Kidney epithelial cell (primary cell): ENCODE measurements around the gene TRPV2. TPM values are rescaled to one million over a fixed set of nuclear protein-coding genes. Genes with fewer than 3 reads are reported as not detected.

ENCODE experiments used
- DNase-seq: peaks from one replicate; pipeline ENCODE4 v3.0.0-alpha.2; 2010; ENCODE audit warnings: low read depth
- H3K27me3 ChIP-seq: 2 replicates; pipeline ENCODE4 v1.6.0; 2011; ENCODE audit warnings: low read length; ENCODE audit not compliant: control insufficient read depth, insufficient read depth
- H3K36me3 ChIP-seq: 2 replicates; pipeline ENCODE4 v1.5.1; 2011; ENCODE audit warnings: low read length; ENCODE audit not compliant: control insufficient read depth, insufficient read depth
- H3K4me3 ChIP-seq: 2 replicates; pipeline ENCODE4 v1.5.1; 2011; ENCODE audit warnings: low read depth, mild to moderate bottlenecking, control low read depth, low read length
- total RNA-seq: library from RNA; depleted of rRNA; stranded (reverse); fragments of >200 nt; gene quantifications from 2 replicates; pipeline ENCODE4 v1.2.3, GENCODE V29; 2015
- TF ChIP-seq, protein P1 (sequence below): IDR thresholded peaks from 2 replicates; pipeline ENCODE4 v1.5.1; 2011; ENCODE audit warnings: mild to moderate bottlenecking, moderate library complexity, low read length, control low read depth, inconsistent platforms; ENCODE audit not compliant: insufficient read depth, poor library complexity, severe bottlenecking

The TRPV2 gene
- total RNA-seq, 1 donor from 2014 or later: 3.8 TPM

DNA sequence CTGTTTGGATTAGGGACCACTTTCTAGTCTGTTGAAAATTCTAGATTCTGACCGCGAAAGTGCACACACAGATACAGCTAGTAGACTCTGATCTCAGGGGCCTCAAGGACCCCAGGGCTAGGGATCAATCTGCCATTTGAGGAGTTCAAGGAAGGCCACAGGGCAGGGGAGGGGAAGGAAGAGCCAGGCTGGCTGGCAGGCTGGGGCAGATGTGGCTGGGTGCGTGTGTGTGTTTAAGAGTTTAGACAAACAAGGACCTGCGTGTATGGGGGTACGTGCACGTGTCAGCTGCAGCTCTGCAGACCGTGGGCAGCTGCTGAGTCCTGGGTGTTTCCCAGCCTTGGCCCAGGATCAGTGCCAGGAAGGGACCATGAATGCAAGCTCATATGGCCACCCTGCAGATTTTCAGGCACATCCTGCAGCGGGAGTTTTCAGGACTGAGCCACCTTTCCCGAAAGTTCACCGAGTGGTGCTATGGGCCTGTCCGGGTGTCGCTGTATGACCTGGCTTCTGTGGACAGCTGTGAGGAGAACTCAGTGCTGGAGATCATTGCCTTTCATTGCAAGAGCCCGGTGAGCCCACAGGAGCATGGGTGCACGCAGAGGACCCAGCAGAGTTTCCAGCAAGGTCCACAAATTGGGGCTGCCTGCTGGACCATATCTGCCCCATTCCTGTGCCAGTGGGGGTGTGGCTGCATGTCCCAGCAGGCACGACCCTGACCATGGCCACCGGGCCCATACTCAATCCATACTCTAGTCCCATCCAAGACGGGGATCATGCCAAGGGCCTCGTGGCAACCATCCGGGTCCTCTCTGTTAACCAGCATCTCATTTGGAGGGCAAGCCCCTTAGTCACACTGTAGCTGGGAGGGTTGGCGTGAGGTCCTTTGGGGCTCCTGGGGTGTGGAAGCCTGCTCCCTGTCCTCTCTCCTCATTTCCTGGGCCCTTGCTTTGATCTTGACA, 10.6 kb downstream of the TRPV2 start:
- TF ChIP-seq, protein P1, sequence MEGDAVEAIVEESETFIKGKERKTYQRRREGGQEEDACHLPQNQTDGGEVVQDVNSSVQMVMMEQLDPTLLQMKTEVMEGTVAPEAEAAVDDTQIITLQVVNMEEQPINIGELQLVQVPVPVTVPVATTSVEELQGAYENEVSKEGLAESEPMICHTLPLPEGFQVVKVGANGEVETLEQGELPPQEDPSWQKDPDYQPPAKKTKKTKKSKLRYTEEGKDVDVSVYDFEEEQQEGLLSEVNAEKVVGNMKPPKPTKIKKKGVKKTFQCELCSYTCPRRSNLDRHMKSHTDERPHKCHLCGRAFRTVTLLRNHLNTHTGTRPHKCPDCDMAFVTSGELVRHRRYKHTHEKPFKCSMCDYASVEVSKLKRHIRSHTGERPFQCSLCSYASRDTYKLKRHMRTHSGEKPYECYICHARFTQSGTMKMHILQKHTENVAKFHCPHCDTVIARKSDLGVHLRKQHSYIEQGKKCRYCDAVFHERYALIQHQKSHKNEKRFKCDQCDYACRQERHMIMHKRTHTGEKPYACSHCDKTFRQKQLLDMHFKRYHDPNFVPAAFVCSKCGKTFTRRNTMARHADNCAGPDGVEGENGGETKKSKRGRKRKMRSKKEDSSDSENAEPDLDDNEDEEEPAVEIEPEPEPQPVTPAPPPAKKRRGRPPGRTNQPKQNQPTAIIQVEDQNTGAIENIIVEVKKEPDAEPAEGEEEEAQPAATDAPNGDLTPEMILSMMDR: no peak
- no peak for DNase-seq
- Histone ChIP-seq H3K27me3 (peaks cover 3% of the 10 kb centered on the region), H3K36me3 (no peaks in the 10 kb centered on the region), H3K4me3 (no peak overlapping the region)

DNA sequence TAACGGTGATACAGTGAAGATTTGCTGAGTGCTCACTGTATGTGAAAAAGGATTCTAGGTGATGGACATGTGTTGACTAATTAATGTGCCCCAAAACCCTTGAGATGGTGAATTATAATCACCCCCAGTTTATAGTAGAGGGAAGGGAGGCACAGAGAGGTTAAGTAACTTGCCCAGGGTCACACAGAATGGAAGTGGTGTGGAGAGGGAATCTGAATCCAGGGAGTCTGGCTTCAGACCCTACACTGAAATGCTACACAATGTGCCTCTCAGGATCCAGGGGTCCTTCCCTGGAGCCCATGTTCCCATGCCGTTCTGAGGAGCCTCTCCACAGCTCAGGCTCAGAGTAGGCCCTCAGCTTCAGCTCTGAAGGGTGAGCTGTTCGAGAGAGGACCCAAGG, 11.6 kb downstream of the TRPV2 start:
- Histone ChIP-seq H3K27me3 (peaks cover 3% of the 10 kb centered on the region), H3K4me3 (no peak overlapping the region), H3K36me3 (no peaks in the 10 kb centered on the region)
- DNase-seq: no peak
- TF ChIP-seq, protein P1: no peak

DNA sequence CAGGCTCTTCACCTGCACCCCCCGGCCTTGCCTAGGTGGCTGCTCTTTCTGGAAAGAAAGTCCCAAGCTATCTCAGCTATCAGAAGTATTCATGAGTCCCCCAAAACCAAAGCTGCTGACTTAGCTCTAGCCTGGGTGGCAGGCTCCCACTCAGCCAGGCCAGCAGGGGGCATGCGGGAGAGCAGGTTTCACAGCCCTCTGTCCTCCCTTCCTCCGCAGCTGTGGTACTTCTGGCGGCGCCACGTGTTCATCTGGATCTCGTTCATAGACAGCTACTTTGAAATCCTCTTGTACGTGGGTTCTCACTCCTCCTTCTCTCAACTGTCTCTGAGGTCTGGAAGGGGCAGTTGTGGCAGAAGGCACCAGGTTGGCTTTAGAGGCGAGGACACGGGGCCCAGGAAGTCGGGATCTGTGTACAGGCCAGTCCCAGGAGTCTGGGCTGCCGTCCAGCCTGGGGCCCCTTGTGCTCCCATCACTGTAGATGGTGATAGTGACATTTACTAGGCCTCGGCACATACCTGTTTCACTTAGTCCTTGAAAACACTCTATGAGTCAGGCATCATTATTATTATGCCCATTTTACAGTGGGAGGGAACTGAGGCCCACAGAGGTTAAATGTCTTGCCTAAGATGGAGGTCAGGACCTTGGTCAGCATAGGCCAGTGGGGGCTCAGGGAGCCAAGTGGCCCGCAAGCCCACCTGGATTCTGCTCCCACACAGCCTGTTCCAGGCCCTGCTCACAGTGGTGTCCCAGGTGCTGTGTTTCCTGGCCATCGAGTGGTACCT, 12.9 kb downstream of the TRPV2 start:
- Histone ChIP-seq H3K27me3 (peaks cover 3% of the 10 kb centered on the region), H3K4me3 (no peak overlapping the region), H3K36me3 (no peaks in the 10 kb centered on the region)
- TF ChIP-seq, protein P1: peak; percentile 79
- no peak for DNase-seq

DNA sequence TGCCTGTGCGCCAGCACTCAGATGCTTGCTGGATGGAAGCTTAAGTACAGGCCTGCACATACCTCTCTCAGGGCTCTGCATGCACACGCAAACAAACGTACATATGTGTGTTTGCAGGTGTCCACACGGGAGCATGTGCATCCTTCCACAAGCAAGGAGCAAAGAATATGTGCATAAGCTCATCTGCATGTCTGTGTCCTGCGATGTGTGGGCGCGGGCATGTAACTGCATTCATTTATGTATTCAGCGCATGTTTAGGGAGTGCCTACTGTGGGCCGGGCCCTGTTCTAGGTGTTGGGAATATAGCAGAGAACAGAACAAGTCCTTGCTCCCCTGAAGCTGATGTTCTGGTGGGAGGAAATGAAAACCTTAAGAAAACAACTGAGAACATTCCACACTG, 13.7 kb downstream of the TRPV2 start:
- no peak overlapping the region for H3K4me3 ChIP-seq
- H3K36me3 ChIP-seq: no peaks in the 10 kb centered on the region
- TF ChIP-seq, protein P1: no peak

DNA sequence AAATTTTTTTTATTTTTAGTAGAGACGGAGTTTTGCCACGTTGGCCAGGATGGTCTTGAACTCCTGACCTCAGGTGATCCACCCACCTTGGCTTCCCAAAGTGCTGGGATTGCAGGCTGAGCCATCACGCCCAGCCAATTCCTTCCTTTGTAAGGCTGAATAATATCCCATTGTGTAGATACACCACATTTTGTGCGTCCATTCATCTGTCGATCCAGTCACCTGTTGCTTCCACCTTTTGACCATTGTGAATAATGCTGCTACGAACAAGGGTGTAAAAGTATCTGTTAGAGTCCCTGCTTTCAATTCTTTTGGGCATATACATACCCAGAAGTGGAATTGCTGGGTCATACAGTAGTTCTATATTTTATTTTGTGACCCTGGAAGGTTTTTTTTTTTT, 15.3 kb downstream of the TRPV2 start:
- no peak for DNase-seq
- no peaks in the 10 kb centered on the region for H3K36me3 ChIP-seq
- TF ChIP-seq, protein P1: no peak
- H3K4me3 ChIP-seq: no peak overlapping the region
- H3K27me3 ChIP-seq: peaks cover 3% of the 10 kb centered on the region

More for the DNA sequence above, 13.7 kb downstream of the TRPV2 start:
- H3K27me3 ChIP-seq: peaks cover 3% of the 10 kb centered on the region
- DNase-seq: no peak
